Fibroblast of lung (primary cell): ENCODE measurements around the gene SYNJ1.

ENCODE experiments used
- EZH2 ChIP-seq: IDR thresholded peaks from 2 replicates; pipeline ENCODE4 v1.5.1; 2012; ENCODE audit warnings: low read length, control low read depth, mild to moderate bottlenecking; ENCODE audit errors: missing control alignments
- TF ChIP-seq, protein P1 (sequence below), 2 donors: IDR thresholded peaks in 1 of 2; conservative IDR thresholded peaks in 1 of 2; 1 replicate in 1 of 2; 2 replicates in 1 of 2; pipeline ENCODE4 v1.5.1; 2011 to 2012; ENCODE audit warnings: low read length in 2 of 2, control low read depth in 1 of 2, inconsistent platforms in 1 of 2, low read depth in 1 of 2, mild to moderate bottlenecking in 1 of 2

DNA sequence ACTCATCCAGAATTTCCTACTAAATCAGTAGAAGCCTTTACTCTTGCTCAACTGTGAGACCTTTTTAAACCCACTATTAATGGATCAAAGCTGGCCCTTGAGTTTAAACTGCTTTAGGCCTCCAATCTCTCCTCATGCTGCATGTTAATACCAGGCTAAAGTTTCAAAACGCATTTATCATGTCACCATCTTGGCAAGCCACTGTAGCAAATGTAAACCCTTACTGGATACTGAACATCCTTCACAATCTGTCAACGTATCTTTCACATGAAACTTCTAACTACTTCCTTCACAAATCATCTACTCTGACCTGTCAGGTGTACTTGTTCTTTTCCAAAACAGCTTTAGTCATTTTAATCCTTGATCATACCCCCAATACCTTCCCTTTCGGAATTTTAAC lies 40.7 kb upstream of the SYNJ1 start:
- TF ChIP-seq, protein P1, sequence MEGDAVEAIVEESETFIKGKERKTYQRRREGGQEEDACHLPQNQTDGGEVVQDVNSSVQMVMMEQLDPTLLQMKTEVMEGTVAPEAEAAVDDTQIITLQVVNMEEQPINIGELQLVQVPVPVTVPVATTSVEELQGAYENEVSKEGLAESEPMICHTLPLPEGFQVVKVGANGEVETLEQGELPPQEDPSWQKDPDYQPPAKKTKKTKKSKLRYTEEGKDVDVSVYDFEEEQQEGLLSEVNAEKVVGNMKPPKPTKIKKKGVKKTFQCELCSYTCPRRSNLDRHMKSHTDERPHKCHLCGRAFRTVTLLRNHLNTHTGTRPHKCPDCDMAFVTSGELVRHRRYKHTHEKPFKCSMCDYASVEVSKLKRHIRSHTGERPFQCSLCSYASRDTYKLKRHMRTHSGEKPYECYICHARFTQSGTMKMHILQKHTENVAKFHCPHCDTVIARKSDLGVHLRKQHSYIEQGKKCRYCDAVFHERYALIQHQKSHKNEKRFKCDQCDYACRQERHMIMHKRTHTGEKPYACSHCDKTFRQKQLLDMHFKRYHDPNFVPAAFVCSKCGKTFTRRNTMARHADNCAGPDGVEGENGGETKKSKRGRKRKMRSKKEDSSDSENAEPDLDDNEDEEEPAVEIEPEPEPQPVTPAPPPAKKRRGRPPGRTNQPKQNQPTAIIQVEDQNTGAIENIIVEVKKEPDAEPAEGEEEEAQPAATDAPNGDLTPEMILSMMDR (conservative IDR thresholded peaks at IDR 0.05 in 1 of 2, IDR thresholded peaks at IDR 0.05 in 1 of 2; ENCODE audit: low read depth in 1 of 2, low read length in 2 of 2) = no peak
- TF ChIP-seq EZH2 = no peak
